NCI-H82 (cell line): ENCODE data around the gene KIFAP3.
"Not testable (repeated sequence)": the region's sequence is repeated elsewhere in the genome, so short reads cannot be mapped to it uniquely, and the experiment has no call there.

Experiments
- DNase-seq: peaks from one replicate; lab custom pipeline; 2025; lab: John Stamatoyannopoulos, UW

Gene KIFAP3

GRCh38 chr1:170063109-170063826 is 11.2 kb downstream of the KIFAP3 start:
- DNase-seq: no peak

- not testable (repeated sequence) for DNase-seq
Observed at GRCh38 chr1:170061676-170062075, 12.8 kb downstream of the KIFAP3 start.

- DNase-seq: not testable (repeated sequence)
Observed at GRCh38 chr1:170060015-170060520, 14.4 kb downstream of the KIFAP3 start.

GRCh38 chr1:170049176-170049800 is 25.2 kb downstream of the KIFAP3 start:
- DNase-seq: peak; percentile 57

GRCh38 chr1:170048515-170048914 is 26.0 kb downstream of the KIFAP3 start:
- no peak for DNase-seq

GRCh38 chr1:170044187-170044586 is 30.3 kb downstream of the KIFAP3 start:
- no peak for DNase-seq

GRCh38 chr1:170041423-170042192 is 32.9 kb downstream of the KIFAP3 start:
- no peak for DNase-seq

- DNase-seq: no peak
Observed at GRCh38 chr1:170032531-170033280, 41.8 kb downstream of the KIFAP3 start.

- DNase-seq: no peak
Observed at GRCh38 chr1:170030212-170030611, 44.3 kb downstream of the KIFAP3 start.

GRCh38 chr1:170027760-170028159 is 46.7 kb downstream of the KIFAP3 start:
- DNase-seq: peak; percentile 3

GRCh38 chr1:170020859-170021258 is 53.6 kb downstream of the KIFAP3 start:
- DNase-seq: no peak

- no peak for DNase-seq
Observed at GRCh38 chr1:170017478-170017877, 57.0 kb downstream of the KIFAP3 start.

- no peak for DNase-seq
Observed at GRCh38 chr1:170012920-170013319, 61.6 kb downstream of the KIFAP3 start.

GRCh38 chr1:170010443-170010842 is 64.1 kb downstream of the KIFAP3 start:
- peak; percentile 75 for DNase-seq

GRCh38 chr1:170009551-170009950 is 64.9 kb downstream of the KIFAP3 start:
- no peak for DNase-seq

- DNase-seq: not testable (repeated sequence)
Observed at GRCh38 chr1:170008745-170009144, 65.8 kb downstream of the KIFAP3 start.

GRCh38 chr1:170003270-170003835 is 71.1 kb downstream of the KIFAP3 start:
- peak; percentile 64 for DNase-seq

GRCh38 chr1:170001266-170001665 is 73.2 kb downstream of the KIFAP3 start:
- no peak for DNase-seq

GRCh38 chr1:169999761-170000160 is 74.7 kb downstream of the KIFAP3 start:
- no peak for DNase-seq

- DNase-seq: peak; percentile 55
Observed at GRCh38 chr1:169999331-169999741, 75.2 kb downstream of the KIFAP3 start.

GRCh38 chr1:169995993-169996392 is 78.5 kb downstream of the KIFAP3 start:
- no peak for DNase-seq

GRCh38 chr1:169989246-169989645 is 85.2 kb downstream of the KIFAP3 start:
- no peak for DNase-seq
